ENCODE data around the gene PLET1.

GRCh38 chr11:112267188-112267591 lies 6.5 kb upstream of the PLET1 start:
- TF ChIP-seq, protein P1, sequence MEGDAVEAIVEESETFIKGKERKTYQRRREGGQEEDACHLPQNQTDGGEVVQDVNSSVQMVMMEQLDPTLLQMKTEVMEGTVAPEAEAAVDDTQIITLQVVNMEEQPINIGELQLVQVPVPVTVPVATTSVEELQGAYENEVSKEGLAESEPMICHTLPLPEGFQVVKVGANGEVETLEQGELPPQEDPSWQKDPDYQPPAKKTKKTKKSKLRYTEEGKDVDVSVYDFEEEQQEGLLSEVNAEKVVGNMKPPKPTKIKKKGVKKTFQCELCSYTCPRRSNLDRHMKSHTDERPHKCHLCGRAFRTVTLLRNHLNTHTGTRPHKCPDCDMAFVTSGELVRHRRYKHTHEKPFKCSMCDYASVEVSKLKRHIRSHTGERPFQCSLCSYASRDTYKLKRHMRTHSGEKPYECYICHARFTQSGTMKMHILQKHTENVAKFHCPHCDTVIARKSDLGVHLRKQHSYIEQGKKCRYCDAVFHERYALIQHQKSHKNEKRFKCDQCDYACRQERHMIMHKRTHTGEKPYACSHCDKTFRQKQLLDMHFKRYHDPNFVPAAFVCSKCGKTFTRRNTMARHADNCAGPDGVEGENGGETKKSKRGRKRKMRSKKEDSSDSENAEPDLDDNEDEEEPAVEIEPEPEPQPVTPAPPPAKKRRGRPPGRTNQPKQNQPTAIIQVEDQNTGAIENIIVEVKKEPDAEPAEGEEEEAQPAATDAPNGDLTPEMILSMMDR (IDR thresholded peaks at IDR 0.05; ENCODE audit: extremely low read depth in 1 of 2, insufficient read depth in 1 of 2, low read depth in 1 of 2, low read length in 2 of 2), result no peak
- TF ChIP-seq POLR2A (IDR thresholded peaks at IDR 0.05; ENCODE audit: low read depth, low read length) (no peak), EZH2 (IDR thresholded peaks at IDR 0.05; ENCODE audit: borderline replicate concordance, low read depth, low read length, severe bottlenecking) (no peak), GATA2 (IDR thresholded peaks at IDR 0.05; ENCODE audit: insufficient read depth, insufficient read length, low read depth, low read length) (no peak), JUN (IDR thresholded peaks at IDR 0.05; ENCODE audit: borderline replicate concordance, insufficient read depth, insufficient read length, low read depth) (no peak), POLR2AphosphoS5 (IDR thresholded peaks at IDR 0.05; ENCODE audit: insufficient read depth, low read depth, low read length) (no peak)
- TF ChIP-seq, protein P2, sequence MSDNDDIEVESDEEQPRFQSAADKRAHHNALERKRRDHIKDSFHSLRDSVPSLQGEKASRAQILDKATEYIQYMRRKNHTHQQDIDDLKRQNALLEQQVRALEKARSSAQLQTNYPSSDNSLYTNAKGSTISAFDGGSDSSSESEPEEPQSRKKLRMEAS (IDR thresholded peaks at IDR 0.05; ENCODE audit: insufficient read depth, insufficient read length), result no peak

All from endothelial cell of umbilical vein (primary cell).